ENCODE measurements around the gene DDX47.
"Not testable (repeated sequence)": the region's sequence is repeated elsewhere in the genome, so short reads cannot be mapped to it uniquely, and the experiment has no call there.

DDX47 gene

GRCh38 chr12:12796928-12797793, 16.0 kb upstream of the DDX47 start:
- no peak for DNase-seq (ENCODE audit: low read depth, low spot score)

DNA sequence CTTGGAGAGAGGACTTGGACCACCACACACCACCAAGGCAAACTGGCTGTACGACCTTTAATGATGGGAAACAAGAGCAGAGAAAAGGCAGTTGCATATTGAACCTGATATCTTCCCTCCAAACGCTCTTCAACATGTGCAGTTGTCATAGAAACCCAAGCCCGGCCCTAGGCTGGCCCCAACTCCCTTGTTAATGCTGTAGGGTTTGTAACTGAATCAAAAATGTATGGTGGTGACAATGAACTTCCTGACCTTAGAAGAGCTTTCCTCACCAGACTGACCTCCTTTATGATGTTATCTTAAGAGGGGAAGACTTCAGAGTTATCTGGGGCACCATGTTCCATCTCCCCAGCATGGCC, 15.4 kb upstream of the DDX47 start:
- no peak for DNase-seq (ENCODE audit: low read depth, low spot score)

DNA sequence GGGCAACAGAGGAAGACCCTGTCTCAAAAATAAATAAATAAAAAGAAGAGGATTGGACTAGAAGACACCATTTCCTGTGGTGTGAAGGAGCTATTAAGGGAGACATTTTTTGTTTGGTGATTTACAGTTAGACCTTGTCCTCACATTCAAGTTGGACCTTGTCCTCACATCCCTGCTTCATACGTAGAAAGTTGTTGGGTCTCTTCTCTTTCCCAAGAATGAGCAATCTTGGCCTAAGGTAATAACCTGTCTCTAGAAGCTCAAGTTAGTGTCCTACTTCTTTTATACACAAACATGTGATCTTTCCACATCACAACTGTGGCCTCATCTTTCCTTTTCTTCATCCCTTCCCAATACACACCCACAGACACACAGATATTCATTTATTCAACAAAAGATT, 14.7 kb upstream of the DDX47 start:
- DNase-seq (ENCODE audit: low read depth, low spot score), result no peak

GRCh38 chr12:12799163-12799920, 13.8 kb upstream of the DDX47 start:
- no peak for DNase-seq (ENCODE audit: low read depth, low spot score)

DNA sequence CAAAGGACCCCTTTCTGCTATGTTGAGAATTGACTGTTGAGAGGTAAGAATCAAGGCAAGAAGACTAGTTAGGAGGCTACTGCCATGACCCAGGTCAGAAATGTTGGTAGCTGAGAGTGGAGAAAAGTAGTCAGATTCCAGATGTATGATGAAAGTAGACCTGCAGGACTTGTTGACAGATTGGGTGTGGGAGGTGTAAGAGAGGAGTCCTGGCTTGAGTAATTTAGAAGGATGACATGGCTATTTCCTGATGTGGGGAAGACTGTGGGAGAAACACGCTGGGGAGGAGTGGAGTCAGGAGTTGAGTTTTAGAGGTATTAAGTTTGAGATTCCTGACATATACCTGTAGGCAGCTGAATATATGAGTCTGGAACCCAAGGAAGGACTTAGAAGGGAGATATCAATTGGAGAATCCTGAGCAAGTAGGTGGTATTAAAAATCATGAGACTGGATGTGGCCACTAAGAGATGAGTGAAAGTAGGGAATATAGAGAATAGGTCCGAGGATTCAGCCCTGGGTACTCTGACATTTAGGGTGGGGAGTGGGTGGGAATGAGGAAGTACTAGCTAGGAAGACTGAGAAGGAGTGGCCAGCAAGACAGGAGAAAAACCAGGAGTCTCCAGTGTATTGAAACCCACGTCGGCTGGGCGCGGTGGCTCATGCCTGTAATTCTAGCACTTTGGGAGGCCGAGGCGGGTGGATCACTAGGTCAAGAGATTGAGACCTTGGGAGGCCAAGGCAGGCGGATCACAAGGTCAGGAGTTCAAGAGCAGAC, 12.6 kb upstream of the DDX47 start:
- DNase-seq (ENCODE audit: low read depth, low spot score), result no peak

DNA sequence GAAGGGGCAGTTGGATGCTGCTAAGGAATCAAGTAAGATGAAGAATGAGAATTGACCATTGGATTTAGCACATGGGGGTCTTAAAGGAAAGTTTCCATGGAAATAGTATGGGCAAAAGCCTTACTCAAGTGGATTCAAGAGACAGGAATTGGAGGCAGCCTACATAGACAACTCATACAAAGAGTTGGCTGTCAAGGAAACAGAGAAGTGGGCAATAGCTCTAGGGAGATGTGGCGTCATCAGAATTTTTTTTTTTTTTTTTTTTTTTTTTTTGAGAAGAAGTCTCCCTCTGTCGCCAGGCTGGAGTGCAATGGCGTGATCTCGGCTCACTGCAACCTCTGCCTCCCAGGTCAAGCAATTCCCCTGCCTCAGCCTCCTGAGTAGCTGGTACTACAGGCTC, 11.5 kb upstream of the DDX47 start:
- not testable (repeated sequence) for DNase-seq (ENCODE audit: low read depth, low spot score)

DNA sequence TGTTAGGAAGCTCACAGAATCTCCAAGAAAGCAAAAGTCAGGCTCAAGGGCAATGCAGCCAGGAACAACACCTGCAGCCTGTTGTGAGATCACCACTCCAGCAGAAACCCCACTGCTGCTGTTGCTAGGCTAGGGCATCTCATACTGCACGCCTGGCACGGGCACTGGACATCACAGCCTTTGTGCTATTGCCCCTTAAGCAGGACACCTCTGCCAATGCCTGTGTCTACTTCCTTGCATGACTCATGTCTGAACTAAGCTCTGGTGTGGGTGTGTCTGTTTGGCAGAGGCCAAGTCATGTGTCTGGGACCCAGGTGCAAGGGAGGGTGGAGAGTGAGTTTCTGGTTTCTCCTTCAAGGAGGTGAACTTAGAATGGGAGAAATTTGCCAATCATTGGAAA, 10.0 kb upstream of the DDX47 start:
- no peak for DNase-seq (ENCODE audit: low read depth, low spot score)

GRCh38 chr12:12804011-12804410, 9.1 kb upstream of the DDX47 start:
- no peak for DNase-seq (ENCODE audit: low read depth, low spot score)

DNA sequence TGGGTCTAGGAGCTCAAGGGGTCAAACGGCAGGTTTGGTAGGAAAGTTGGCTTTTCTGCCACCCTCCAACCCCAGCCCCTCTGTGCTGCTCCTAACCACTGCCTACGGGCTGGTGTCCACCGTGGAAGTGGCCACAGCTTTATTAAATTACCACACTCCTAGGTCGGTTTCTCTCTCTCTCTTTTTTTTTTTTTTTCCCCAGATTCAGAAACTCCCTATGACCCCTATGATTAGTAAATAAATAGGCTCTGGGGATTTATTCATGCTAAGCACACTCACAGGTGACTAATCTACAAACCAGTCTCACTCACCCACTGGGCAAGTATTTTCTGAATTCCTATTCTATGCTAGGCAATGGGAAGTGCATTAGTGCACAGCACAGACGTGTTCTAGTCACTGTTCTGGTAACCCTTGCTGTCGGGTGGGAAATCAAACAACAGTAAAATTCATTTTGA, 8.7 kb upstream of the DDX47 start:
- no peak for DNase-seq (ENCODE audit: low read depth, low spot score)

GRCh38 chr12:12806784-12807516, 6.2 kb upstream of the DDX47 start:
- DNase-seq (ENCODE audit: low read depth, low spot score), result no peak

DNA sequence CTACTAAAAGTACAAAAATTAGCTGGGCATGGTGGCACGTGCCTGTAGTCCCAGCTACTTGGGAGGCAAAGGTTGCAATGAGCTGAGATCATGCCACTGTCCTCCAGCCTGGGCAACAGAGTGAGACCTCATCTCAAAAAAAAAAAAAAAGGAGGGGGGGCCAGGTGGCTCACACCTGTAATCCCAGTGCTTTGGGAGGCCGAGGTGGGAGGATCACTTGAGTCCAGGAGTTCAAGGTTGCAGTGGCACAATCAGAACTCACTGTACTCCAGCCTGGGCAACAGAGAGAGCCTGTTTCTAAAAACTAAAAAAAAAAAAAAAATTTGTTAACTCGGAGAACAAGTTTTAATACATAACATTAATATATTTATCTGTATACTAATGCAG, 5.6 kb upstream of the DDX47 start:
- not testable (repeated sequence) for DNase-seq (ENCODE audit: low read depth, low spot score)

GRCh38 chr12:12807970-12808702, 5.0 kb upstream of the DDX47 start:
- DNase-seq (ENCODE audit: low read depth, low spot score), result no peak

- no peak for DNase-seq (ENCODE audit: low read depth, low spot score)
Observed at GRCh38 chr12:12810553-12811021, 2.6 kb upstream of the DDX47 start.

DNA sequence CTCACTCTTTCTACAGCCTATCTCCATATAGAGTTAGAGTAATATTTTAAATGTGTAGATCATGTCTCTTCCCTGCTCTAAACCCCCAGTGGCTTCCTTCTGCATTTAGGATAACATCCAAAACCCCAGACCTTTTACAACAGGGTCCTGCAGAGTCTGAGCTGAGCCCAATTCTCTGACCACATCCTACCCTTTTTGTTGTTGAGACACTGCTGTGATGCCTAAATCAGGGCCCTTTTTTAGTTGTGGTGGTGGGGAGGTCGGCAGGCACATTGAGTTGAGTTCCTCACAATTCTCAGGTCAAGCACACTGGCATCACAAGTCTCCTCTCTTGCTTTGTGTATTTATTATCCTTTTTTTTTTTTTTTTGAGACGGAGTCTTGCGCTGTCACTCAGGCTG, 1.8 kb upstream of the DDX47 start:
- no peak for DNase-seq (ENCODE audit: low read depth, low spot score)

- DNase-seq (ENCODE audit: low read depth, low spot score), result no peak
Observed at GRCh38 chr12:12812174-12812573, 972 bp upstream of the DDX47 start.

DNA sequence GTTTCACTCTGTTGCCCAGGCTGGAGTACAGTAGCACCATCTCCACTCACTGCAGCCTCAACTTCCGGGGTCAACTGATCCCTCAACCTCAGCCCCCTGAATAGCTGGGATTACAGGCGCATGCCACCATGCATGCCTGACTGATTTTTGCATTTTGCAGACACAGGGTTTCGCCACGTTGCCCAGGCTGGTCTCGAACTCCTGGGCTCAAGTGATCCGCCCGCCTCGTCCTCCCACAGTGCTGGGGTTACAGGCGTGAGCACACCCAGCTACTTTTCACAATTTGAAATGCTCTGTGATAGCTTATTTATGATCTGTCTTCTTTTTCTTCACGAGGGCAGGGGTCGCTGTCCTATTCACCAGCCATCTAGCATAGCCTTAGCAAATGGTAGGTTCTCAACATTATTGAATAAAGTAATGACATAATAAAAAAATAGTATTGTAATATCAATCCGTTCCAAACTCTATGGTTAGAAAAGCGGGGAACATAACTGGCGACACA, 477 bp upstream of the DDX47 start:
- no peak for DNase-seq (ENCODE audit: low read depth, low spot score)

GRCh38 chr12:12817616-12818015, 4.5 kb downstream of the DDX47 start:
- no peak for DNase-seq (ENCODE audit: low read depth, low spot score)

DNA sequence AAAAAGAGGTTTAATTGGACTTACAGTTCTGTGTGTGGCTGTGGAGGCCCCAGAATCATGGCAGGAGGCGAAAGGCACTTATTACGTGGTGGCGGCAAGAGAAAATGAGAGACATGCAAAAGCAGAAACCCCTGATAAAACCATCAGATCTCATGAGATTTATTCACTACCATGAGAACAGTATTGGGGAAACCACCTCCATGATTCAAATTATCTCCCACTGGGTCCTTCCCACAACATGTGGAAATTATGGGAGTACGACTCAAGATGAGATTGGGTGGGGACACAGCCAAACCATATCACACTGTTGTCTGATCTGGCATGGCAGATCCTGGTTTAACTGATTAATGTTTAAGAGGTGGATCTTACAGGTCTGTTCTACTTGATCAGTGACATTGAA, 5.6 kb downstream of the DDX47 start:
- DNase-seq (ENCODE audit: low read depth, low spot score), result no peak

- DNase-seq (ENCODE audit: low read depth, low spot score), result no peak
Observed at GRCh38 chr12:12819221-12819620, 6.1 kb downstream of the DDX47 start.

- DNase-seq (ENCODE audit: low read depth, low spot score), result no peak
Observed at GRCh38 chr12:12819752-12820311, 6.7 kb downstream of the DDX47 start.

Data from iPS DF 19.7 (cell line).